Activated CD4-positive, alpha-beta T cell treated with anti-CD3 and anti-CD28 coated beads for 36 hours (primary cell): ENCODE results near the gene TIGD6. TPM values are rescaled to one million over a fixed set of nuclear protein-coding genes. Genes with fewer than 3 reads are reported as not detected.
A peak's percentile ranks its signal among the peaks of the same experiment; 100 is the strongest.

Experiments used
- ATAC-seq: fragments of 200-7000 bp; cut with Tn5 transposase; one replicate; pipeline ENCODE4 v1.10.0; 2021; ENCODE audit warnings: mild to moderate bottlenecking, moderate library complexity
- CTCF ChIA-PET: fragments of 350-600 bp; sonication (Branson Sonifier 250); formaldehyde crosslinking; loops from one replicate; lab custom pipeline; 2021; ENCODE audit warnings: antibody characterized with exemption; lab: Charles Lee
- POLR2A ChIA-PET: fragments of 350-600 bp; sonication (Branson Sonifier 250); formaldehyde crosslinking; loops from one replicate; lab custom pipeline; 2021; ENCODE audit warnings: antibody characterized with exemption, inconsistent platforms; lab: Charles Lee
- DNase-seq: peaks from one replicate; pipeline ENCODE4 v3.0.0-alpha.2; 2020
- H3K27ac Mint-ChIP-seq: one replicate; pipeline ENCODE4 v1.8.0; 2021; ENCODE audit warnings: mixed read lengths
- H3K27me3 Mint-ChIP-seq: one replicate; pipeline ENCODE4 v1.8.0; 2021; ENCODE audit warnings: mixed read lengths
- H3K36me3 Mint-ChIP-seq: one replicate; pipeline ENCODE4 v1.8.0; 2021; ENCODE audit warnings: low read depth, mixed read lengths
- H3K4me1 Mint-ChIP-seq: one replicate; pipeline ENCODE4 v1.8.0; 2021; ENCODE audit warnings: mixed read lengths
- H3K4me3 Mint-ChIP-seq: one replicate; pipeline ENCODE4 v1.8.0; 2021; ENCODE audit warnings: mild to moderate bottlenecking, moderate library complexity, mixed read lengths
- H3K9me3 Mint-ChIP-seq: one replicate; pipeline ENCODE4 v1.8.0; 2021; ENCODE audit warnings: low read depth, mixed read lengths
- intact Hi-C, 2 experiments: fragments of 100-400 bp; cut with DNase I in 1 of 2; cut with micrococcal nuclease in 1 of 2; formaldehyde crosslinking; loops; one replicate each; pipeline versions ENCODE4 v1.14.2 to v1.15.1; 2022 to 2024; cut with DNase I, micrococcal nuclease
- total RNA-seq, 2 experiments: library from RNA; stranded (reverse); gene quantifications; one replicate each; pipeline ENCODE4 v1.2.3, GENCODE V29; 2021

Gene TIGD6
- total RNA-seq, 2 experiments from 2014 or later, result 2.5 to 2.6 TPM

GRCh38 chr5:149975409-149975808 lies 25.0 kb downstream of the TIGD6 start:
- Mint-ChIP-seq H3K27me3 (no peaks in the 10 kb centered on the region), H3K27ac (no peak overlapping the region), H3K4me1 (peaks cover 2% of the 10 kb centered on the region), H3K36me3 (peaks cover 8% of the 10 kb centered on the region), H3K9me3 (no peaks in the 10 kb centered on the region), H3K4me3 (no peak overlapping the region)
- ChIA-PET POLR2A (interaction anchor here (0.6 kb wide), 1 partner anchor 8 kb away, joined by 3 read pairs; no protein-coding TSS in a partner anchor), CTCF (interaction anchor here (0.5 to 1.8 kb wide), 4 partner anchors 15 to 644 kb away, joined by 3 to 7 read pairs (median 4); no protein-coding TSS in a partner anchor)
- DNase-seq, result no peak
- ATAC-seq, result no peak
- intact Hi-C loops, result no loop called here

- Mint-ChIP-seq H3K4me3 (no peak overlapping the region), H3K27ac (no peak overlapping the region), H3K9me3 (no peaks in the 10 kb centered on the region), H3K4me1 (no peaks in the 10 kb centered on the region), H3K36me3 (peaks cover 2% of the 10 kb centered on the region), H3K27me3 (no peaks in the 10 kb centered on the region)
- DNase-seq, result no peak
- ATAC-seq, result no peak
- ChIA-PET POLR2A (interaction anchor here (0.7 kb wide), 1 partner anchor 10 kb away, joined by 3 read pairs; no protein-coding TSS in a partner anchor), CTCF (interaction anchor here (0.6 to 1.4 kb wide), 3 partner anchors 10 to 148 kb away, joined by 3 to 4 read pairs (median 3); no protein-coding TSS in a partner anchor)
- intact Hi-C loops, result no loop called here
These were observed 31.1 kb downstream of the TIGD6 start for GRCh38 chr5:149969181-149969930.

- ChIA-PET POLR2A (interaction anchor here (0.6 kb wide), 1 partner anchor 9 kb away, joined by 3 read pairs; no protein-coding TSS in a partner anchor), CTCF (interaction anchor here (1.5 to 8.6 kb wide), 4 partner anchors 14 to 133 kb away, joined by 4 to 54 read pairs (median 7); no protein-coding TSS in a partner anchor)
- Mint-ChIP-seq H3K36me3 (peaks cover 2% of the 10 kb centered on the region), H3K4me3 (no peak overlapping the region), H3K4me1 (peaks cover 9% of the 10 kb centered on the region), H3K9me3 (no peaks in the 10 kb centered on the region), H3K27me3 (no peaks in the 10 kb centered on the region), H3K27ac (no peak overlapping the region)
- DNase-seq, result no peak
- intact Hi-C loops, result no loop called here
- no peak for ATAC-seq
These were observed 33.5 kb downstream of the TIGD6 start for GRCh38 chr5:149966946-149967345.

GRCh38 chr5:149963729-149964128 lies 36.7 kb downstream of the TIGD6 start:
- no peak for DNase-seq
- Mint-ChIP-seq H3K27ac (no peak overlapping the region), H3K4me3 (no peak overlapping the region), H3K27me3 (no peaks in the 10 kb centered on the region), H3K4me1 (peaks cover 32% of the 10 kb centered on the region), H3K36me3 (peaks cover 2% of the 10 kb centered on the region), H3K9me3 (no peaks in the 10 kb centered on the region)
- intact Hi-C loops, result loop anchor here in 1 of 2 experiments (5.0 kb wide), 1 partner anchor 606 kb away; the partner anchor contains the start of gene PCYOX1L
- ChIA-PET CTCF (interaction anchor here (0.8 to 8.6 kb wide), 5 partner anchors 9 to 592 kb away, joined by 3 to 54 read pairs (median 5); no protein-coding TSS in a partner anchor), POLR2A (no interaction called here)
- no peak for ATAC-seq

- H3K4me1 Mint-ChIP-seq, result peaks cover 32% of the 10 kb centered on the region
- H3K36me3 Mint-ChIP-seq, result peaks cover 2% of the 10 kb centered on the region
- H3K9me3 Mint-ChIP-seq, result no peaks in the 10 kb centered on the region
- H3K27me3 Mint-ChIP-seq, result no peaks in the 10 kb centered on the region
- no peak overlapping the region for H3K27ac Mint-ChIP-seq
- DNase-seq (no peak), ATAC-seq (no peak)
- POLR2A ChIA-PET, result no interaction called here
- no peak overlapping the region for H3K4me3 Mint-ChIP-seq
- intact Hi-C loops, result loop anchor here (1.0 to 5.0 kb wide), 2 partner anchors 128 to 605 kb away; partner anchors contain the start of gene PCYOX1L (in 1 of the 2)
- CTCF ChIA-PET, result interaction anchor here (1.1 to 8.6 kb wide), 14 partner anchors 8 to 323 kb away, joined by 3 to 68 read pairs (median 4); no protein-coding TSS in a partner anchor
These were observed 37.7 kb downstream of the TIGD6 start for GRCh38 chr5:149962601-149963300.

GRCh38 chr5:149961957-149962409 lies 38.5 kb downstream of the TIGD6 start:
- Mint-ChIP-seq H3K36me3 (peaks cover 2% of the 10 kb centered on the region), H3K9me3 (no peaks in the 10 kb centered on the region), H3K27ac (no peak overlapping the region), H3K4me3 (peak overlapping the region; percentile 92), H3K4me1 (peaks cover 32% of the 10 kb centered on the region), H3K27me3 (no peaks in the 10 kb centered on the region)
- ChIA-PET POLR2A (no interaction called here), CTCF (interaction anchor here (0.6 to 8.6 kb wide), 16 partner anchors 9 to 322 kb away, joined by 3 to 68 read pairs (median 4); no protein-coding TSS in a partner anchor)
- ATAC-seq, result no peak
- intact Hi-C loops, result loop anchor here (1.0 to 5.0 kb wide), 4 partner anchors 29 to 605 kb away; partner anchors contain the start of genes CD74 (in 1 of the 2) and PCYOX1L (in 1 of the 2)
- no peak for DNase-seq

- ChIA-PET CTCF (interaction anchor here (0.6 to 8.6 kb wide), 15 partner anchors 9 to 321 kb away, joined by 3 to 68 read pairs (median 4); no protein-coding TSS in a partner anchor), POLR2A (no interaction called here)
- H3K4me3 Mint-ChIP-seq, result peak overlapping the region; percentile 92
- ATAC-seq, result no peak
- no peaks in the 10 kb centered on the region for H3K27me3 Mint-ChIP-seq
- DNase-seq, result no peak
- H3K27ac Mint-ChIP-seq, result peak overlapping the region; percentile 51
- H3K36me3 Mint-ChIP-seq, result peaks cover 2% of the 10 kb centered on the region
- intact Hi-C loops, result loop anchor here in 1 of 2 experiments (2.0 to 5.0 kb wide), 3 partner anchors 30 to 604 kb away; partner anchors contain the start of genes CD74 and PCYOX1L
- no peaks in the 10 kb centered on the region for H3K9me3 Mint-ChIP-seq
- peaks cover 32% of the 10 kb centered on the region for H3K4me1 Mint-ChIP-seq
These were observed 39.2 kb downstream of the TIGD6 start for GRCh38 chr5:149961186-149961685.

- H3K4me3 Mint-ChIP-seq, result peak within 1 kb of the TSS; percentile 92
- H3K36me3 Mint-ChIP-seq, result peaks cover 1% of the 10 kb centered on the region
- ChIA-PET CTCF (interaction anchor here (0.5 to 8.6 kb wide), 15 partner anchors 12 to 410 kb away, joined by 3 to 68 read pairs (median 4); partner anchors contain the start of genes HMGXB3 and TIGD6), POLR2A (interaction anchor here (0.6 to 0.7 kb wide), 2 partner anchors 228 to 380 kb away, joined by 3 read pairs; no protein-coding TSS in a partner anchor)
- no peaks in the 10 kb centered on the region for H3K27me3 Mint-ChIP-seq
- peaks cover 32% of the 10 kb centered on the region for H3K4me1 Mint-ChIP-seq
- ATAC-seq, result peak; percentile 97
- H3K9me3 Mint-ChIP-seq, result no peaks in the 10 kb centered on the region
- DNase-seq, result peak; percentile 97
- peak within 1 kb of the TSS; percentile 100 for H3K27ac Mint-ChIP-seq
- intact Hi-C loops, result loop anchor here (1.0 to 5.0 kb wide), 7 partner anchors 30 to 603 kb away; partner anchors contain the start of genes HMGXB3 (in 2 of the 2), TIGD6 (in 2 of the 2), CD74 (in 1 of the 2) and CSNK1A1 (in 1 of the 2)
These were observed 39.9 kb downstream of the TIGD6 start, which contains the start of gene SLC26A2 for GRCh38 chr5:149960272-149961185. Gene SLC26A2 (plus strand): TSS chr5:149960758. CDS start chr5:149977653, 16,895 bp downstream.

- intact Hi-C loops, result loop anchor here (1.0 to 5.0 kb wide), 9 partner anchors 19 to 602 kb away; partner anchors contain the start of genes HMGXB3 (in 2 of the 2), TIGD6 (in 2 of the 2), CD74 (in 1 of the 2) and CSNK1A1 (in 1 of the 2)
- ATAC-seq (peak; percentile 54), DNase-seq (peak; percentile 70)
- ChIA-PET POLR2A (interaction anchor here (0.7 to 1.1 kb wide), 5 partner anchors 10 to 379 kb away, joined by 3 to 4 read pairs (median 3); partner anchors contain the start of genes HMGXB3 and TIGD6), CTCF (interaction anchor here (0.6 to 8.6 kb wide), 23 partner anchors 9 to 420 kb away, joined by 3 to 68 read pairs (median 4); partner anchors contain the start of genes HMGXB3 and TIGD6)
- peak overlapping the region; percentile 100 for H3K27ac Mint-ChIP-seq
- no peaks in the 10 kb centered on the region for H3K9me3 Mint-ChIP-seq
- no peaks in the 10 kb centered on the region for H3K27me3 Mint-ChIP-seq
- H3K36me3 Mint-ChIP-seq, result no peaks in the 10 kb centered on the region
- peaks cover 32% of the 10 kb centered on the region for H3K4me1 Mint-ChIP-seq
- peak overlapping the region; percentile 92 for H3K4me3 Mint-ChIP-seq
These were observed 40.8 kb downstream of the TIGD6 start for GRCh38 chr5:149959406-149960236.
